GM18951 (cell line): ENCODE measurements around the gene CHD3.
A peak's percentile ranks its signal among the peaks of the same experiment; 100 is the strongest.
"Not testable (repeated sequence)": the region's sequence is repeated elsewhere in the genome, so short reads cannot be mapped to it uniquely, and the experiment has no call there.

Source experiments
- POLR2A ChIP-seq: IDR thresholded peaks from 4 replicates; pipeline ENCODE4 v1.6.1; 2011; ENCODE audit warnings: mild to moderate bottlenecking; ENCODE audit not compliant: insufficient read length, insufficient read depth; ENCODE audit errors: extremely low read depth
- in situ Hi-C: fragments of 300-500 bp; cut with MboI; formaldehyde crosslinking; loops from one replicate; pipeline ENCODE4 v1.12.0; 2022; ENCODE audit warnings: low sequenced_read_pairs, mixed read lengths, inconsistent platforms; ENCODE audit not compliant: unreplicated experiment

CHD3 gene

DNA sequence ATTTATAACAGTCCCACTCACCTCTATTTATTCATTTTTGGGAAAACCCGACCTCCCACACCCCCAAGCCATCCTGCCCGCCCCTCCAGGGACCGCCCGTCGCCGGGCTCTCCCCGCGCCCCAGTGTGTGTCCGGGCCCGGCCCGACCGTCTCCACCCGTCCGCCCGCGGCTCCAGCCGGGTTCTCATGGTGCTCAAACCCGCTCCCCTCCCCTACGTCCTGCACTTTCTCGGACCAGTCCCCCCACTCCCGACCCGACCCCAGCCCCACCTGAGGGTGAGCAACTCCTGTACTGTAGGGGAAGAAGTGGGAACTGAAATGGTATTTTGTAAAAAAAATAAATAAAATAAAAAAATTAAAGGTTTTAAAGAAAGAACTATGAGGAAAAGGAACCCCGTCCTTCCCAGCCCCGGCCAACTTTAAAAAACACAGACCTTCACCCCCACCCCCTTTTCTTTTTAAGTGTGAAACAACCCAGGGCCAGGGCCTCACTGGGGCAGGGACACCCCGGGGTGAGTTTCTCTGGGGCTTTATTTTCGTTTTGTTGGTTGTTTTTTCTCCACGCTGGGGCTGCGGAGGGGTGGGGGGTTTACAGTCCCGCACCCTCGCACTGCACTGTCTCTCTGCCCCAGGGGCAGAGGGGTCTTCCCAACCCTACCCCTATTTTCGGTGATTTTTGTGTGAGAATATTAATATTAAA lies 34.4 kb upstream of the CHD3 start:
- TF ChIP-seq POLR2A, result no peak
- in situ Hi-C loops, result no loop called here

DNA sequence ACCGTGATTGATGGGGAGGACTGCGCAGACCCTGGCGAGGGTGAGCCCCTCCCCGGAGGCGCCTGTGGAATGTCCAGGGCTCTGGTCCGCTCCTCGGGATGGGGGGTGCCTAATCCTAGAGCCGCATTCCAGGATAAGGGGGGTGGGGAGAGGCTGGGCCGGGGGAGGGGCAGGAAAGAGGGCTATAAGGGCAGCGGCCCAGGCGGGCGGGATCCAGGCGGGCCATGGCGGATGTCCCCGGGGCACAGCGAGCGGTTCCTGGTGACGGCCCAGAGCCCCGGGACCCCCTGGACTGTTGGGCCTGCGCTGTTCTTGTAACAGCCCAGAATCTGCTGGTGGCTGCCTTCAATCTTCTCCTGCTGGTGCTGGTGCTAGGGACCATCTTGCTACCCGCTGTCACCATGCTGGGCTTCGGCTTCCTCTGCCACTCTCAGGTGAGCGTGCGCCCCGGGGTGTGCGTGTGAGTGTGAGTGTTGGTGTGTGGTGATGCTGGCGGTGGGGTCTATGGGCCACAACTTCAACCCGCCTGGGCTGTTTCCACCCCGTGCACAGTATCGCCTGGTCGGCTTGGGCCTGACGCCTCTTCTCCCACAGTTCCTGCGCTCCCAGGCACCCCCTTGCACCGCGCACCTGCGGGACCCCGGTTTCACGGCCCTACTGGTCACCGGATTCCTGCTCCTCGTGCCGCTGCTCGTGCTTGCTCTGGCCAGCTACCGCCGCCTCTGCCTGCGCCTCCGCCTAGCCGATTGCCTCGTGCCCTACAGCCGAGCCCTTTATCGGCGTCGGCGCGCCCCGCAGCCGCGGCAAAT lies 33.5 kb upstream of the CHD3 start, which contains the start of gene TMEM88:
TMEM88 (plus strand) TSS at position 216 of the 809 bp plus-strand sequence; CDS start at position 225, 9 bp downstream.
- TF ChIP-seq POLR2A, result peak; percentile 22
- in situ Hi-C loops, result no loop called here

DNA sequence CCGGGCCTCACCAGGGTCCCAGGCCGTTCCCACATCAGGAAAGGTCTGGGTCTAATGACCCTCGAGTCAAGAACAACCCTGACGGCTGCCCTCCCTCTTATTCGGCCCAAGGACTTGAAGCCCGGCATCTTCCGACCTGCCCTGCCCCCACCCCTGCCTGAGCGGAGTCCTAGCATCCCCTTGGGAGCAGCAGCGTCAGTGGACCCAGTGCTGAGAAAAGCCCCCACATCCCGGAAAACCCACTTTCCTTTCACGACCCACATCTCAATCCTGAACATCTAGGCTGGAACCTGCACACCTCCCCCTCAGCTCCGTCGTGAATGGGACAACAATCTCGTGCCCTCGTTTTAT lies 33.0 kb upstream of the CHD3 start:
- in situ Hi-C loops, result no loop called here
- no peak for TF ChIP-seq POLR2A

DNA sequence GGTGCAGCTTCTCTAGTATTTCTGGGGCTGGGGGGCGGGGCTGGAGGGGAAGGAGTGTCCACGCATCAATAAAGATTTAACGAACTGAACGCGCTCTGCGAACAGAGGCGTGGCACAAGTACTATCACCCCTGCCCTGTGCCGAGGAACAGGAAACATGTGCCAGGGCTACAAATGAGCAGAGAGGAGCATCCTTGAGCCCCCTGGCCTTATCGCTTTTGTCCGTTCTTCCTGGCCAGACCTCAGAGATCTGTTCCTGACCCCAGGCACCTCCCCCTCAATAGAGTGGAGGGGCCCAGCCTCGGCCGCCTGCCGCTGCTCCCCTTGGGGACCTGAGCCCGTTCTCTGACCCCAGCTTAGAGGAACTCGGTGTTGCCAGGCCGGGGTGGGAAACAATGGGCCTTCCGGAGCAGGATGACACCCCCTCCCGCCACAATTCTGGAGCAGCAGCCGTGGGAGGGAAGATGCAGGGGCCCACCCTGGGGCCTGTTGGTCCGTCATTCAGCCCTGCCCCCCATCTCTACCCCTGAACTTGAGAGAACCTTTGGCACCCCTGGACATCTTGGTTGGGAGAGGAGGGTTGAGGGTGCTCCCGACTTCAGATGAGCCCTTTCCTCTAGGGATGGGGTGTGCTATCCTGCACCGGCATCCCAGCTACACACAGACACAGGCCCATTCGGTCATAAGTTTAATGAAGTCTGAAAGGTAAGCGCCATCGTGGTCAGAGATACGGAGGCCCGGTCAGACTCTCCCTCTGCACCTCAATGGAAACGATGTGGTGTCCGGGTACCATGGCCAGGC lies 32.4 kb upstream of the CHD3 start:
- TF ChIP-seq POLR2A, result peak; percentile 18
- in situ Hi-C loops, result no loop called here

DNA sequence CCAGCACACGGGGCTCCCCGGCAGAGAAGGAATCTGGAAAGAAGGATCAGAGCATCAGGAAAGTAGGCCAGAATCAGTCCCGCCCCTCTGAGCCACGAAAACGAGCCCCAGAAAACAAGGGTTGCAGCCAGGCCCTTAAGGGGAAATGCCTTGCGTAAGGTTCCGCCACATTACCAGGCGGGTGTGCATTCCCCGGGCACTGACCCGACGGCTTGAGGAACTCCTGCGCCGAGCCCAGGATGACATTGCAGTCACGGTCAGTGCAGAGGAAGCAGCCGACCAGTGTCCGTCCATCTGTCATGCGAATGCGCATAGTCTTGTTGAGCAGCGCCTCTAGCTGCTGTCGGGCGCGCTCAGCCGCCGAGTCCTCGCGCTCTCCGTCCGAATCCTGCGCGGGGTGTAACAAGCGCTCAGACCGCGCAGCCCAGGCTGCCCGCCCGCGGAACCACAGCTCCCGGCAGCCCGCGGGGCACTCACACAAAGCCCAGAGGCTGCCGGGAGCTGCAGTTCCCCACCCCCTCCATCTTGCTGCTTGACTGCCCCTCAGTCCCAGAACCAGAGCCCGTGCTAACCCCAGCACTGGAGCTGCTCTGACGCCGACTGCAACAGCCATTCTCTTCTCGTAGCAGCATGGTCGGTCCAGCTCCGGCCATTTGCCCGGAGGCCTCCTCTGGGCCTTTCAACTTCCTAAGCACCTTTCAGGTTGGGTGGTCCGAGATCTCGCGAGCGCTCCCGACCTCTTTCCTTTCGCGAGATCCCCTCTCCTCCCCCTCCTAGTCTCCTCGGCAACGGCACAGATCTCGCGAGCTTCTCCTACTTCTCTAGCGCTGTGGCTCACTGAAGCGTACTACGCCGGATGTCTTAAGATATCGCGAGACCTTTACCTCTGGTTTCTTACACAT lies 31.5 kb upstream of the CHD3 start, which contains the start of gene NAA38:
NAA38 (minus strand) TSS at position 749 of the 902 bp plus-strand sequence; CDS start at position 653, 96 bp downstream.
- peak; percentile 77 for TF ChIP-seq POLR2A
- in situ Hi-C loops, result no loop called here

DNA sequence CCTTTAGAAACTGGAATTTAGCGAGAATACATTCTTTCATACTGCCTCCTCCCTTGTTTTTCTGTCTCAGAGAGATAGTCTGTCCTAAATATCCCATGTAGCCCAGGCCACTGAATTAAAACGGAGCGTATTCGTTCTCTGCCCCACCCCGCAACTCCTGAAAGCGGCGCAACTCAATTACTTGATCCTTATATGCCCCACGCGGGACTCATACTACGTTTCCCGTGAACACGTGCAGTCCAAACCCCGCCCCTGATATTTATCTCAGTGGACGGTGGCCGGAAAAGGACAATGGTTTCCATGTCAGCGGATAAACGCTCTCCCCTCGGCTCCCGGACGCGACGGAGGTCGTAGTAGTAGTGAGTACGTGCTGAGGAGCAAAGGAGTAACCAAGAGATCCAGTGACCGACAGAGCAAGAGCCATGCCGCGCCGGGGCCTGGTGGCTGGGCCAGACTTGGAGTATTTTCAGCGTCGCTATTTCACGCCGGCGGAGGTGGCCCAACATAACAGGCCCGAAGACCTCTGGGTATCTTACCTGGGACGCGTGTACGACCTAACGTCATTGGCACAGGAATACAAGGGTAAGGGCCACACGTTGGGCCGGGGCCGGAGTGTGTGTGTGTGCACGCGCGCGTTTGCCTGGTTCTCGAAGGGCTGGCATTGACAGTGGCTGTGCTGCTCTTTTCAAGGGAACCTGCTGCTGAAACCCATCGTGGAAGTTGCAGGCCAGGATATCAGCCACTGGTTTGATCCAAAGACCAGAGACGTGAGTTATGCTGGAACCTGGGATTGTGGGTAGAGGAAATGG lies 30.7 kb upstream of the CHD3 start, which contains the start of gene CYB5D1:
CYB5D1 (plus strand) TSS at position 291 of the 809 bp plus-strand sequence; CDS start at position 423, 132 bp downstream.
- in situ Hi-C loops, result no loop called here
- TF ChIP-seq POLR2A, result no peak

DNA sequence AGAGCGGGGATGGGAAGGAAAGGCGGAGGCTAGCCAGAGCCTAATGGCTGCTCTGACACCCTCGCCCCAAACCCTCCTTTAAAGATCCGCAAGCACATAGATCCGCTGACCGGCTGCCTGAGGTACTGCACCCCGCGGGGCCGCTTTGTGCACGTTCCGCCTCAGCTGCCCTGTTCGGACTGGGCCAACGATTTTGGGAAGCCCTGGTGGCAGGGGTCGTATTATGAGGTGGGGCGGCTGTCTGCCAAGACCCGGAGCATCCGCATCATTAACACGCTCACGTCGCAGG lies 30.1 kb upstream of the CHD3 start:
- in situ Hi-C loops, result no loop called here
- TF ChIP-seq POLR2A, result no peak

DNA sequence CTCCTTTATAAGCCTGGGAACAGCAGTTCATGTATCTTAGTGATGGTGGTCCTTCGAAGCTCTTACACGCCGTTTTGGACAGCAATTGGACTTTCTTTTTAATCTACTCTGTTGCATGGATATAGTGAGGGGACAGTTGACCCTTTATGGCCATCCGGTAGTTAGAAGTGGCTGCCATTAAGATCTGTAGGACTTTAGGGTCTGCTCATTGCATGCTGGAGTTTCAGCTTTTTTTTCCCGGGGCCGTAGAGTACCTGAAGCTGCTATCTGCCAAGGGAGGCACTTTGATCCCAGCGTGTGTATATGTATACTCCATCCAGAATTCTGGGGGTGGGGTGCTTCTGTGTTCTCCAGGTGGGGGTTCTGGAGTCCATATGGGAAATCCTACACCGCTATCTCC lies 29.6 kb upstream of the CHD3 start:
- in situ Hi-C loops, result no loop called here
- TF ChIP-seq POLR2A, result no peak

DNA sequence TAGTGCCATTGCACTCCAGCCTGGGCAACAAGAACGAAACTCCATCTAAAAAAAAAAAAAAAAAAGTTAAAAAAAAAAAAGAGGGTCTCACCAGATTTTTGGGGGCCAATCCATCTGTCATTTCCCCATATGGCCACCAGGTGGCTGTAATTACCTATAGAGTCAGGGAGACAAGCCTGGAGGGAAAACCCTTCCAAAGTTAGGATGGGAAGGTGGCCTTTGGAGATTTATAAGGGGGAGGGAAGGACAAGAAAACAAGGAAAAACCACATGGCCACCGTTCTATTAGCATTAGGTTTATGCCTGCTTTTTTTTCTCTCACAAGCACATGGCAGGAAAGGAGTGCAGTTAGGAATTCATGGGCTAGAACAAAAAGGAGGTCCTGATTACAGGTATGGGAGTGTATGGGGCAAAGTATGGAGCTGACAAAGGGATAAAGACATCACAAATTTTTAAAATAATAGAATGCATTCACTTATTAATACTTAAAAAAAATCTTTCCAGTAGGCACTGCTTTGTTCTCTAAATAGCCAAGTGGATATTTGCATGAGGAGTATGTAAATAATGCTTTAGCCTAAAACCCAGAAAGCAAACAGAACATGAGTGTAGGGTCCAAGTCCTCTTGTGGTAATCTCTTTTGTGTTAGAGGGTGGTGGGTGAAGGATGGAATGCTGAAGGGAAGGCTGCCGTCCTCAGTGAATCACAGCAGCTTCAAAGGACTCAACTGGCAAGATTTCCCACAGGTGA lies 25.7 kb upstream of the CHD3 start:
- in situ Hi-C loops, result no loop called here
- TF ChIP-seq POLR2A, result no peak

DNA sequence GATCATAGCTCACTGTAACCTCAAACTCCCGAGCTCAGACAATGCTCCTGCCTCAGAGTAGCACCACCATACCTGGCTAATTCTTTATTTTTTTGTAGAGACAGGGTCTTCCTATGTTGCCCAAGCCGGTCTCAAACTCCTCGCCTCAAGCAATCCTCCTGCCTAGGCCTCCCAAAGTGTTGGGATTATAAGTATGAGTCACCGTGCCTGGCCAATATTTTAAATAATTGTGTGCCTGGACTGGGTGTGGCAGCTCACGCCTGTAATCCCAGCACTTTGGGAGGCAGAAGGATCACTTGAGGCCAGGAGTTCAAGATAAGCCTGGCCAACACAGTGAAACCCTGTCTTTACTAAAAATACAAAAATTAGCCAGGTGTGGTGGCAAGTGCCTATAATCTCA lies 24.2 kb upstream of the CHD3 start:
- in situ Hi-C loops, result not testable (repeated sequence)

DNA sequence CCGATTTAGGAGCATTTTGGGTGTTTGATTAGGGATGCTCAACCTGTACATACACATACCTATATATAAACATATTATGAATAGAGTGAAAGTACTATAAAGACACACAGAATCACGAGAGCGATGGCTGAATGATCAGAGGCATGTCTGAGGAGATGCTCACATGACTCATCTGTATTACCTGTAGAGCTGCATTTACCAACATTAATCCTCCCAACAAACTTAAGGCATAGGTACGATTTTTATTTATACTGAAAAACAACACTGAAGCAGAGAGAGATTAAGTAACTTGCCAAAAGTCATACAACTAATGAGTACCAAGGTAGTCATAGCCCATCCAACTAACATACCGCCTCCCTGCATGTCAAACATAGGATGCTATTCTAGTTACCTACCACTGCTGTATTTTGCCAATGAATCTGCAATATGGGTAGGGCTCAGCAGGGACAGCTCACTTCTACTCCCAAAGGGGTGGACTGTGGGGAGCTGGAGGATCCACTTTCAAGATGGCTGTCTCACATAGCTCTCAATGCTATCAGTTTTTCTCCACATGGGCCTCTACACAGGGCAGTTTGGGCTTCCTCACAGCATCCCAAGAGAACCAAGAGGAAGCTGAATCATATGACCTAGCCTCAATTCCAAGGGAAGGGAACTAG lies 23.5 kb upstream of the CHD3 start:
- in situ Hi-C loops, result no loop called here
- no peak for TF ChIP-seq POLR2A

DNA sequence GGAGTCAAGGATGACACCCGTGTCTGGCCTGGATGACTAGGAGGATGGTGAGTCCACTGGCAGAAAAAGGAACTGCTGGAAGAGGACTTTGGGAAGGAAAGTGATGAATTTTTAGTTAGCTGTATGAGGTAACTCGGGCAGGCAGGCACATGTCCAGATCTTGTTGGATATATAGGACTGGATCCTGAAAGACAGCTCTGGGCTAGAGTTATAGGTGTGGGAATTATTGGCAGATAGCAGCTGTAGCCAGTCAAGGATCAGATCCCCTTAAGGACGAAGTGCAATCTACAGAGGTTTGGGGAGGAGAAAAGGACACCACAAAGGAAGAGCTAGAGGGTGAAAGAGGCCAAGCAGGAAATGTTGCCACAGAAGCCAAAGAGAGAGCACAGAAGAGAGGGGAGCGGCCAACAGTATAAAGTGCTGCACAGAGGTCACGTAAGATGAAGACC lies 20.7 kb upstream of the CHD3 start:
- in situ Hi-C loops, result no loop called here
- no peak for TF ChIP-seq POLR2A
